Measurements from ENCODE around the gene NRXN3. TPM values are rescaled to one million over a fixed set of nuclear protein-coding genes. Genes with fewer than 3 reads are reported as not detected.

The NRXN3 gene
- total RNA-seq, 4 donors from 2014 or later, result 0.04 to 0.16 TPM; not detected in 2

GRCh38 chr14:79727900-79728299 is 1557.7 kb downstream of the NRXN3 start:
- in situ Hi-C loops (cut with MboI; ENCODE audit: low sequenced_read_pairs in 4 of 4) (no loop called here), intact Hi-C loops (cut with DNase I; ENCODE audit: low total_unique reads) (no loop called here)
- no peak for ATAC-seq
- Histone ChIP-seq H3K27me3 (no peaks in the 10 kb centered on the region), H3K36me3 (no peaks in the 10 kb centered on the region), H3K9me3 (no peaks in the 10 kb centered on the region), H3K4me3 (no peak overlapping the region), H3K4me1 (no peaks in the 10 kb centered on the region), H3K27ac (no peak overlapping the region)
- TF ChIP-seq CTCF (IDR thresholded peaks at IDR 0.05 in 4 of 5, conservative IDR thresholded peaks at IDR 0.05 in 1 of 5) (no peak), POLR2A (IDR thresholded peaks at IDR 0.05) (no peak)
- no peak for DNase-seq

GRCh38 chr14:79728331-79728730 is 1558.2 kb downstream of the NRXN3 start:
- Histone ChIP-seq H3K27ac (no peak overlapping the region), H3K9me3 (no peaks in the 10 kb centered on the region), H3K4me1 (no peaks in the 10 kb centered on the region), H3K27me3 (no peaks in the 10 kb centered on the region), H3K4me3 (no peak overlapping the region), H3K36me3 (no peaks in the 10 kb centered on the region)
- TF ChIP-seq CTCF (IDR thresholded peaks at IDR 0.05 in 4 of 5, conservative IDR thresholded peaks at IDR 0.05 in 1 of 5) (no peak), POLR2A (IDR thresholded peaks at IDR 0.05) (no peak)
- in situ Hi-C loops (cut with MboI; ENCODE audit: low sequenced_read_pairs in 4 of 4), result no loop called here
- DNase-seq (no peak), ATAC-seq (no peak)
- intact Hi-C loops (cut with DNase I; ENCODE audit: low total_unique reads), result no loop called here

- no peaks in the 10 kb centered on the region for H3K4me1 ChIP-seq
- in situ Hi-C loops (cut with MboI; ENCODE audit: low sequenced_read_pairs in 4 of 4) (no loop called here), intact Hi-C loops (cut with DNase I; ENCODE audit: low total_unique reads) (no loop called here)
- no peak overlapping the region for H3K4me3 ChIP-seq
- H3K9me3 ChIP-seq, result no peaks in the 10 kb centered on the region
- no peaks in the 10 kb centered on the region for H3K27me3 ChIP-seq
- no peak overlapping the region for H3K27ac ChIP-seq
- no peaks in the 10 kb centered on the region for H3K36me3 ChIP-seq
- no peak for DNase-seq
- ATAC-seq, result no peak
- TF ChIP-seq CTCF (IDR thresholded peaks at IDR 0.05 in 4 of 5, conservative IDR thresholded peaks at IDR 0.05 in 1 of 5), result no peak
- TF ChIP-seq POLR2A (IDR thresholded peaks at IDR 0.05), result no peak
These were observed 1559.6 kb downstream of the NRXN3 start for GRCh38 chr14:79729731-79730130.

GRCh38 chr14:79730196-79730595 is 1560.0 kb downstream of the NRXN3 start:
- no peak overlapping the region for H3K4me3 ChIP-seq
- no peak overlapping the region for H3K27ac ChIP-seq
- no peaks in the 10 kb centered on the region for H3K36me3 ChIP-seq
- in situ Hi-C loops (cut with MboI; ENCODE audit: low sequenced_read_pairs in 4 of 4) (no loop called here), intact Hi-C loops (cut with DNase I; ENCODE audit: low total_unique reads) (no loop called here)
- DNase-seq (no peak), ATAC-seq (no peak)
- no peak for TF ChIP-seq POLR2A (IDR thresholded peaks at IDR 0.05)
- no peak for TF ChIP-seq CTCF (IDR thresholded peaks at IDR 0.05 in 4 of 5, conservative IDR thresholded peaks at IDR 0.05 in 1 of 5)
- no peaks in the 10 kb centered on the region for H3K9me3 ChIP-seq
- H3K4me1 ChIP-seq, result no peaks in the 10 kb centered on the region
- H3K27me3 ChIP-seq, result no peaks in the 10 kb centered on the region

GRCh38 chr14:79730953-79731352 is 1560.8 kb downstream of the NRXN3 start:
- H3K36me3 ChIP-seq, result no peaks in the 10 kb centered on the region
- H3K4me3 ChIP-seq, result no peak overlapping the region
- intact Hi-C loops (cut with DNase I; ENCODE audit: low total_unique reads), result no loop called here
- H3K9me3 ChIP-seq, result no peaks in the 10 kb centered on the region
- no peak for DNase-seq
- H3K27ac ChIP-seq, result no peak overlapping the region
- TF ChIP-seq POLR2A (IDR thresholded peaks at IDR 0.05), result no peak
- TF ChIP-seq CTCF (IDR thresholded peaks at IDR 0.05 in 4 of 5, conservative IDR thresholded peaks at IDR 0.05 in 1 of 5), result no peak
- in situ Hi-C loops (cut with MboI; ENCODE audit: low sequenced_read_pairs in 4 of 4), result no loop called here
- no peak for ATAC-seq
- H3K4me1 ChIP-seq, result no peaks in the 10 kb centered on the region
- no peaks in the 10 kb centered on the region for H3K27me3 ChIP-seq
